HEK293 (cell line): ENCODE results near the gene ATP8A2.

Experiments used
- CTCF ChIA-PET: fragments of 350-600 bp; formaldehyde crosslinking; extraction: SDS; loops from one replicate; lab custom pipeline; 2021; ENCODE audit warnings: antibody characterized with exemption; lab: Yijun Ruan, JAX
- POLR2A ChIA-PET: fragments of 300-600 bp; formaldehyde crosslinking; extraction: SDS; loops from one replicate; lab custom pipeline; 2020; ENCODE audit warnings: antibody characterized with exemption, inconsistent platforms; lab: Yijun Ruan, JAX
- H3K27ac ChIP-seq: fragments of 200-500 bp; sonication (Bioruptor generic); 2 replicates; pipeline ENCODE4 v1.5.1; 2014; ENCODE audit warnings: low read depth, low read length, control low read depth, inconsistent platforms; ENCODE audit errors: extremely low read depth
- H3K36me3 ChIP-seq, 2 experiments: fragments of 200-500 bp in 1 of 2; sonication (Bioruptor generic) in 1 of 2; 1 replicate in 1 of 2; 2 replicates in 1 of 2; pipeline ENCODE4 v1.5.1; 2014 to 2017; ENCODE audit warnings: inconsistent platforms in 2 of 2, low read length in 2 of 2; ENCODE audit not compliant: control insufficient read depth in 2 of 2, insufficient read depth in 1 of 2
- H3K4me1 ChIP-seq: fragments of 200-500 bp; sonication (Bioruptor generic); 2 replicates; pipeline ENCODE4 v1.5.1; 2014; ENCODE audit warnings: mild to moderate bottlenecking, low read length, inconsistent platforms; ENCODE audit not compliant: control insufficient read depth, insufficient read depth
- H3K4me3 ChIP-seq: 2 replicates; pipeline ENCODE4 v1.5.1; 2011; ENCODE audit warnings: low read depth, mild to moderate bottlenecking, control low read depth, low read length, moderate library complexity
- H3K9me3 ChIP-seq: fragments of 200-500 bp; sonication (Bioruptor generic); 2 replicates; pipeline ENCODE4 v1.5.1; 2014; ENCODE audit warnings: low read depth, low read length, inconsistent platforms; ENCODE audit not compliant: control insufficient read depth, insufficient read depth
- BCL11B ChIP-seq: fragments of 450-650 bp; formaldehyde crosslinking; IDR thresholded peaks from 2 replicates; pipeline ENCODE4 v1.5.1; 2016; ENCODE audit warnings: low read depth, missing biosample characterization, missing genetic modification characterization
- FEZF1 ChIP-seq: fragments of 450-650 bp; formaldehyde crosslinking; IDR thresholded peaks from 2 replicates; pipeline ENCODE4 v1.5.1; 2016; ENCODE audit warnings: missing biosample characterization, missing genetic modification characterization
- KLF10 ChIP-seq: fragments of 450-650 bp; IDR thresholded peaks from 2 replicates; pipeline ENCODE4 v1.5.1; 2018; ENCODE audit warnings: missing biosample characterization, mild to moderate bottlenecking, missing genetic modification characterization
- KLF7 ChIP-seq: fragments of 450-650 bp; formaldehyde crosslinking; IDR thresholded peaks from 2 replicates; pipeline ENCODE4 v1.5.1; 2016; ENCODE audit warnings: missing biosample characterization, missing genetic modification characterization, borderline replicate concordance
- ZEB2 ChIP-seq: fragments of 450-650 bp; formaldehyde crosslinking; IDR thresholded peaks from 2 replicates; pipeline ENCODE4 v1.5.1; 2016; ENCODE audit warnings: missing biosample characterization, missing genetic modification characterization
- ZFP37 ChIP-seq: fragments of 450-650 bp; formaldehyde crosslinking; IDR thresholded peaks from 2 replicates; pipeline ENCODE4 v1.5.1; 2016; ENCODE audit warnings: missing biosample characterization, missing genetic modification characterization
- ZNF16 ChIP-seq: fragments of 450-650 bp; formaldehyde crosslinking; IDR thresholded peaks from 2 replicates; pipeline ENCODE4 v1.5.1; 2016; ENCODE audit warnings: low read depth, missing biosample characterization, missing genetic modification characterization
- ZNF274 ChIP-seq, 2 experiments: fragments of 200-500 bp in 1 of 2; fragments of 450-650 bp in 1 of 2; sonication (Bioruptor generic) in 1 of 2; formaldehyde crosslinking in 1 of 2; IDR thresholded peaks; 2 replicates each; pipeline versions ENCODE4 v1.5.1 to v1.6.1; 2014 to 2016; ENCODE audit warnings: borderline replicate concordance in 1 of 2, inconsistent platforms in 1 of 2, low read length in 1 of 2, missing biosample characterization in 1 of 2, missing genetic modification characterization in 1 of 2
- ZNF48 ChIP-seq: fragments of 450-650 bp; formaldehyde crosslinking; IDR thresholded peaks from 2 replicates; pipeline ENCODE4 v1.5.1; 2016; ENCODE audit warnings: missing biosample characterization, missing genetic modification characterization
- ZNF501 ChIP-seq: fragments of 450-650 bp; formaldehyde crosslinking; IDR thresholded peaks from 2 replicates; pipeline ENCODE4 v1.5.1; 2016; ENCODE audit warnings: missing biosample characterization, missing genetic modification characterization
- ZNF555 ChIP-seq: fragments of 450-650 bp; formaldehyde crosslinking; conservative IDR thresholded peaks from 2 replicates; pipeline ENCODE4 v1.5.1; 2017; ENCODE audit warnings: missing biosample characterization, mild to moderate bottlenecking, missing genetic modification characterization, inconsistent platforms
- ZNF596 ChIP-seq: fragments of 450-650 bp; IDR thresholded peaks from 2 replicates; pipeline ENCODE4 v1.5.0; 2018; ENCODE audit warnings: missing biosample characterization, mild to moderate bottlenecking, missing genetic modification characterization, moderate library complexity
- ZNF624 ChIP-seq: fragments of 450-650 bp; formaldehyde crosslinking; IDR thresholded peaks from 2 replicates; pipeline ENCODE4 v1.5.1; 2017; ENCODE audit warnings: missing biosample characterization, missing genetic modification characterization
- ZNF791 ChIP-seq: fragments of 450-650 bp; formaldehyde crosslinking; IDR thresholded peaks from 2 replicates; pipeline ENCODE4 v1.5.1; 2016; ENCODE audit warnings: missing biosample characterization, missing genetic modification characterization
- TF ChIP-seq, protein P1 (sequence below): fragments of 450-650 bp; formaldehyde crosslinking; optimal IDR thresholded peaks from 2 replicates; pipeline ENCODE3; 2016; ENCODE audit warnings: missing biosample characterization, mild to moderate bottlenecking, missing genetic modification characterization
- TF ChIP-seq, protein P2 (sequence below): fragments of 450-650 bp; formaldehyde crosslinking; IDR thresholded peaks from 2 replicates; pipeline ENCODE4 v1.5.1; 2016; ENCODE audit warnings: missing biosample characterization, missing genetic modification characterization
- TF ChIP-seq, protein P3 (sequence below): fragments of 450-650 bp; formaldehyde crosslinking; IDR thresholded peaks from 2 replicates; pipeline ENCODE4 v1.5.1; 2016; ENCODE audit warnings: missing biosample characterization, missing genetic modification characterization
- TF ChIP-seq, protein P4 (sequence below): fragments of 450-650 bp; formaldehyde crosslinking; IDR thresholded peaks from 2 replicates; pipeline ENCODE4 v1.5.1; 2016; ENCODE audit warnings: missing biosample characterization, missing genetic modification characterization
- TF ChIP-seq, protein P5 (sequence below): fragments of 450-650 bp; formaldehyde crosslinking; IDR thresholded peaks from 2 replicates; pipeline ENCODE4 v1.5.1; 2017; ENCODE audit warnings: missing biosample characterization, missing genetic modification characterization
- TF ChIP-seq, protein P6 (sequence below): fragments of 450-650 bp; formaldehyde crosslinking; IDR thresholded peaks from 2 replicates; pipeline ENCODE4 v1.5.1; 2016; ENCODE audit warnings: missing biosample characterization, missing genetic modification characterization

Gene ATP8A2

DNA sequence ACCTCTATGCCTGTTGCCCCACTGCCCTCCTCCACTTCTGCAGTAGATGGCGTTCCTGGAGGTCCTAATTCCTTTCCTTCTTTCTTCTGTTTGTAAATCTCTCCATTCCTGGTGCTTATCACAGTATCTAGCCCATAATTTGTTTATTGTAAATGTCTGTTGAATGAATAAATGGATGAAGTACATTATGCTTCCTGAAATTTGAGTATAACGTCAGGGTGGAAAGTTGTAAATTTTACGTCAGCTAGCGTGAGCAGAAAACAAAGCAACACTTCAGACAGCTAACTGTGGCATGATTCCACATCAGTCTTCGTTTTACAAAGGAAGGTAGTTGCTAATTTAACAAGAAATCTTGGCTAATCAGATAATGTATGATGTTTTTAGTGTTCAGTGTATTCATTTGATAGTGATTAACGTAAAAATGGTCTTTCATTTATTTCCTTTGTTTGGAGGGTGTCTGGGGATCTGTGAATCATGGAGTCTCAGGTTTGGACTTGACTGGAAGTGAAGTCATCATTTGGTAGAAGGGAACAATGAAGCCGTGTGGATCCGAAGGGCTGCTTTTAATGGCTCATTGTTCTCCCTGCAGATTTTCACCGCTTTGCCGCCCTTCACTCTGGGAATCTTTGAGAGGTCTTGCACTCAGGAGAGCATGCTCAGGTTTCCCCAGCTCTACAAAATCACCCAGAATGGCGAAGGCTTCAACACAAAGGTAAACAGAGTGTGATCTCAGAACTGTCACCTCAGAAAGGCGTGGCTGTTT, 465.0 kb downstream of the ATP8A2 start (continued):
- no peak for TF ChIP-seq ZNF596 (tag by site-specific recombination)

DNA sequence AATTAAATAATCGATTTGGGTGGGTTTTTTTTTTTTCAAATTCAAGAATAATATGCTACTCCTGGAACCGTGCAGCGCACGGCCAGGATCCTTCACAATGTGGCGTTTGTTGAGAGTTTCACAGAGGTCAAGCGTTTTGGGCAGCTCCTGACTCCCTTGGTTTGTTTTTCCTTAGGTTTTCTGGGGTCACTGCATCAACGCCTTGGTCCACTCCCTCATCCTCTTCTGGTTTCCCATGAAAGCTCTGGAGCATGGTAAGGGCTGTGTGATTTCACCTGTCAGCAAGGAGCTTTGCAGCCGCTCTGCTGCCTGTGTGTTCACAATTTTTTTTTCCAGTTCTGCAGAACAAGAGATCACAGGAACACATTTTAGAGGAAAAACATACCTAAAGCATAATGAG, 467.6 kb downstream of the ATP8A2 start:
- ChIA-PET POLR2A (no interaction called here), CTCF (interaction anchor here (0.7 kb wide), 1 partner anchor 158 kb away, joined by 3 read pairs; no protein-coding TSS in a partner anchor)

DNA sequence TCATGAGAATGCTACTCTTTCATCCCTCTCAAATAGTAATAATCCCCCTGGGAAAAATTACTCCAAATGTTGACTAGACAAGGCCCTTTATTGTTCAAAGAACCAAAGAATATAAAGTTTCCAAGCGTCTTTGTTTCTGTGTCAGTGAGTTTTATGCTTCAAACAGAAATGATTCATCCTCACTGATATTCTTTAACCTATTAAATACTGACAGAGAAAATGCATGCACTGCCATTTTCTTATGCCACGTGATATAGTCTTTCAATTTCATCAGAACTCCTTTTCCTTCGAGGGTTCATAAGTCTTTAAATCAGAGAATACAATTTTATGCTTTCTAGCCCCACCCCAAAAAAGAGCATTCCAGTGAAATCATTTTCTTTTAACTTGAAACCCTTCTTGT, 468.5 kb downstream of the ATP8A2 start:
- CTCF ChIA-PET, result no interaction called here
- H3K4me3 ChIP-seq, result no peak overlapping the region
- no peaks in the 10 kb centered on the region for H3K4me1 ChIP-seq
- no peaks in the 10 kb centered on the region for H3K36me3 ChIP-seq
- H3K9me3 ChIP-seq, result no peaks in the 10 kb centered on the region
- POLR2A ChIA-PET, result no interaction called here
- H3K27ac ChIP-seq, result no peak overlapping the region
- no peak for TF ChIP-seq KLF7

More for the DNA sequence above, 467.6 kb downstream of the ATP8A2 start:
- no peak for TF ChIP-seq KLF7
- no peak for TF ChIP-seq ZNF555
- no peak for TF ChIP-seq ZNF48 (tag by site-specific recombination)
- TF ChIP-seq ZFP37, result no peak
- TF ChIP-seq, protein P1, sequence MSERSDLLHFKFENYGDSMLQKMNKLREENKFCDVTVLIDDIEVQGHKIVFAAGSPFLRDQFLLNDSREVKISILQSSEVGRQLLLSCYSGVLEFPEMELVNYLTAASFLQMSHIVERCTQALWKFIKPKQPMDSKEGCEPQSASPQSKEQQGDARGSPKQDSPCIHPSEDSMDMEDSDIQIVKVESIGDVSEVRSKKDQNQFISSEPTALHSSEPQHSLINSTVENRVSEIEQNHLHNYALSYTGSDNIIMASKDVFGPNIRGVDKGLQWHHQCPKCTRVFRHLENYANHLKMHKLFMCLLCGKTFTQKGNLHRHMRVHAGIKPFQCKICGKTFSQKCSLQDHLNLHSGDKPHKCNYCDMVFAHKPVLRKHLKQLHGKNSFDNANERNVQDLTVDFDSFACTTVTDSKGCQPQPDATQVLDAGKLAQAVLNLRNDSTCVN (tag by site-specific recombination), result no peak
- TF ChIP-seq ZNF501, result no peak
- no peak for TF ChIP-seq ZEB2 (tag by site-specific recombination)
- TF ChIP-seq, protein P2, sequence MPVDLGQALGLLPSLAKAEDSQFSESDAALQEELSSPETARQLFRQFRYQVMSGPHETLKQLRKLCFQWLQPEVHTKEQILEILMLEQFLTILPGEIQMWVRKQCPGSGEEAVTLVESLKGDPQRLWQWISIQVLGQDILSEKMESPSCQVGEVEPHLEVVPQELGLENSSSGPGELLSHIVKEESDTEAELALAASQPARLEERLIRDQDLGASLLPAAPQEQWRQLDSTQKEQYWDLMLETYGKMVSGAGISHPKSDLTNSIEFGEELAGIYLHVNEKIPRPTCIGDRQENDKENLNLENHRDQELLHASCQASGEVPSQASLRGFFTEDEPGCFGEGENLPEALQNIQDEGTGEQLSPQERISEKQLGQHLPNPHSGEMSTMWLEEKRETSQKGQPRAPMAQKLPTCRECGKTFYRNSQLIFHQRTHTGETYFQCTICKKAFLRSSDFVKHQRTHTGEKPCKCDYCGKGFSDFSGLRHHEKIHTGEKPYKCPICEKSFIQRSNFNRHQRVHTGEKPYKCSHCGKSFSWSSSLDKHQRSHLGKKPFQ, result no peak
- no peak for TF ChIP-seq BCL11B (tag by site-specific recombination)
- TF ChIP-seq, protein P3, sequence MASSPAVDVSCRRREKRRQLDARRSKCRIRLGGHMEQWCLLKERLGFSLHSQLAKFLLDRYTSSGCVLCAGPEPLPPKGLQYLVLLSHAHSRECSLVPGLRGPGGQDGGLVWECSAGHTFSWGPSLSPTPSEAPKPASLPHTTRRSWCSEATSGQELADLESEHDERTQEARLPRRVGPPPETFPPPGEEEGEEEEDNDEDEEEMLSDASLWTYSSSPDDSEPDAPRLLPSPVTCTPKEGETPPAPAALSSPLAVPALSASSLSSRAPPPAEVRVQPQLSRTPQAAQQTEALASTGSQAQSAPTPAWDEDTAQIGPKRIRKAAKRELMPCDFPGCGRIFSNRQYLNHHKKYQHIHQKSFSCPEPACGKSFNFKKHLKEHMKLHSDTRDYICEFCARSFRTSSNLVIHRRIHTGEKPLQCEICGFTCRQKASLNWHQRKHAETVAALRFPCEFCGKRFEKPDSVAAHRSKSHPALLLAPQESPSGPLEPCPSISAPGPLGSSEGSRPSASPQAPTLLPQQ (tag by site-specific recombination), result no peak
- no peak for TF ChIP-seq ZNF274 (IDR thresholded peaks at IDR 0.05; ENCODE audit: low read length)
- TF ChIP-seq ZNF274 (tag by site-specific recombination; IDR thresholded peaks at IDR 0.05; ENCODE audit: borderline replicate concordance), result no peak
- no peak for TF ChIP-seq ZNF791 (tag by site-specific recombination)
- TF ChIP-seq, protein P4, sequence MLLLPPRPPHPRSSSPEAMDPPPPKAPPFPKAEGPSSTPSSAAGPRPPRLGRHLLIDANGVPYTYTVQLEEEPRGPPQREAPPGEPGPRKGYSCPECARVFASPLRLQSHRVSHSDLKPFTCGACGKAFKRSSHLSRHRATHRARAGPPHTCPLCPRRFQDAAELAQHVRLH (tag by site-specific recombination), result no peak
- TF ChIP-seq ZNF16, result no peak
- no peak for TF ChIP-seq ZNF624
- TF ChIP-seq FEZF1 (tag by site-specific recombination), result no peak
- TF ChIP-seq, protein P5, sequence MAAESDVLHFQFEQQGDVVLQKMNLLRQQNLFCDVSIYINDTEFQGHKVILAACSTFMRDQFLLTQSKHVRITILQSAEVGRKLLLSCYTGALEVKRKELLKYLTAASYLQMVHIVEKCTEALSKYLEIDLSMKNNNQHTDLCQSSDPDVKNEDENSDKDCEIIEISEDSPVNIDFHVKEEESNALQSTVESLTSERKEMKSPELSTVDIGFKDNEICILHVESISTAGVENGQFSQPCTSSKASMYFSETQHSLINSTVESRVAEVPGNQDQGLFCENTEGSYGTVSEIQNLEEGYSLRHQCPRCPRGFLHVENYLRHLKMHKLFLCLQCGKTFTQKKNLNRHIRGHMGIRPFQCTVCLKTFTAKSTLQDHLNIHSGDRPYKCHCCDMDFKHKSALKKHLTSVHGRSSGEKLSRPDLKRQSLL (tag by site-specific recombination), result no peak
- no peak for TF ChIP-seq KLF10 (tag by site-specific recombination)
- TF ChIP-seq, protein P6, sequence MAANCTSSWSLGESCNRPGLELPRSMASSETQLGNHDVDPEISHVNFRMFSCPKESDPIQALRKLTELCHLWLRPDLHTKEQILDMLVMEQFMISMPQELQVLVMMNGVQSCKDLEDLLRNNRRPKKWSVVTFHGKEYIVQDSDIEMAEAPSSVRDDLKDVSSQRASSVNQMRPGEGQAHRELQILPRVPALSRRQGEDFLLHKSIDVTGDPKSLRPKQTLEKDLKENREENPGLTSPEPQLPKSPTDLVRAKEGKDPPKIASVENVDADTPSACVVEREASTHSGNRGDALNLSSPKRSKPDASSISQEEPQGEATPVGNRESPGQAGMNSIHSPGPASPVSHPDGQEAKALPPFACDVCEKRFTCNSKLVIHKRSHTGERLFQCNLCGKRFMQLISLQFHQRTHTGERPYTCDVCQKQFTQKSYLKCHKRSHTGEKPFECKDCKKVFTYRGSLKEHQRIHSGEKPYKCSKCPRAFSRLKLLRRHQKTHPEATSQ (tag by site-specific recombination), result no peak
- TF ChIP-seq, all 188 proteins: peak for 0
- no peak overlapping the region for H3K4me3 ChIP-seq
- no peak overlapping the region for H3K27ac ChIP-seq
- no peaks in the 10 kb centered on the region for H3K4me1 ChIP-seq
- no peaks in the 10 kb centered on the region for H3K36me3 ChIP-seq
- no peaks in the 10 kb centered on the region for H3K9me3 ChIP-seq
